HG02840 (cell line): ENCODE data around the gene KIF1A.

Experiments
- ATAC-seq: cut with Tn5 transposase; IDR thresholded peaks from one replicate; pipeline ENCODE4 v1.9.1; 2021; ENCODE audit warnings: mild to moderate bottlenecking, moderate library complexity, moderate number of reproducible peaks; ENCODE audit not compliant: unreplicated experiment, low FRiP score

The KIF1A gene

GRCh38 chr2:240672701-240673190 is 147.3 kb downstream of the KIF1A start:
- no peak for ATAC-seq

GRCh38 chr2:240672076-240672700 is 147.8 kb downstream of the KIF1A start:
- ATAC-seq: no peak

- ATAC-seq: no peak
Observed at GRCh38 chr2:240670950-240671349, 149.1 kb downstream of the KIF1A start.

- ATAC-seq: no peak
Observed at GRCh38 chr2:240670402-240670801, 149.6 kb downstream of the KIF1A start.

- no peak for ATAC-seq
Observed at GRCh38 chr2:240664622-240665021, 155.4 kb downstream of the KIF1A start.
